GM18951 (cell line): ENCODE measurements around the gene EPHA4.

Experiments used
- POLR2A ChIP-seq: IDR thresholded peaks from 4 replicates; pipeline ENCODE4 v1.6.1; 2011; ENCODE audit warnings: mild to moderate bottlenecking; ENCODE audit not compliant: insufficient read length, insufficient read depth; ENCODE audit errors: extremely low read depth
- in situ Hi-C: fragments of 300-500 bp; cut with MboI; formaldehyde crosslinking; loops from one replicate; pipeline ENCODE4 v1.12.0; 2022; ENCODE audit warnings: low sequenced_read_pairs, mixed read lengths, inconsistent platforms; ENCODE audit not compliant: unreplicated experiment

EPHA4 gene

GRCh38 chr2:221463241-221463896 is 108.7 kb downstream of the EPHA4 start:
- in situ Hi-C loops, result no loop called here
- no peak for TF ChIP-seq POLR2A

- TF ChIP-seq POLR2A, result no peak
- in situ Hi-C loops, result no loop called here
Measured at GRCh38 chr2:221461901-221462300, 110.2 kb downstream of the EPHA4 start.

- in situ Hi-C loops, result no loop called here
- TF ChIP-seq POLR2A, result no peak
Measured at GRCh38 chr2:221460136-221460535, 112.0 kb downstream of the EPHA4 start.

- no peak for TF ChIP-seq POLR2A
- in situ Hi-C loops, result no loop called here
Measured at GRCh38 chr2:221458578-221458977, 113.5 kb downstream of the EPHA4 start.

- TF ChIP-seq POLR2A, result no peak
- in situ Hi-C loops, result no loop called here
Measured at GRCh38 chr2:221455214-221455613, 116.9 kb downstream of the EPHA4 start.

- TF ChIP-seq POLR2A, result no peak
- in situ Hi-C loops, result no loop called here
Measured at GRCh38 chr2:221454459-221455105, 117.5 kb downstream of the EPHA4 start.

GRCh38 chr2:221451862-221452788 is 120.0 kb downstream of the EPHA4 start:
- in situ Hi-C loops, result no loop called here

GRCh38 chr2:221450280-221450679 is 121.8 kb downstream of the EPHA4 start:
- in situ Hi-C loops, result no loop called here

More at GRCh38 chr2:221451862-221452788, 120.0 kb downstream of the EPHA4 start:
- no peak for TF ChIP-seq POLR2A

GRCh38 chr2:221449406-221449805 is 122.7 kb downstream of the EPHA4 start:
- no peak for TF ChIP-seq POLR2A
- in situ Hi-C loops, result no loop called here

More at GRCh38 chr2:221450280-221450679, 121.8 kb downstream of the EPHA4 start:
- no peak for TF ChIP-seq POLR2A

GRCh38 chr2:221448844-221449390 is 123.2 kb downstream of the EPHA4 start:
- no peak for TF ChIP-seq POLR2A
- in situ Hi-C loops, result no loop called here

GRCh38 chr2:221448057-221448843 is 123.9 kb downstream of the EPHA4 start:
- in situ Hi-C loops, result no loop called here
- TF ChIP-seq POLR2A, result no peak

GRCh38 chr2:221447310-221447709 is 124.8 kb downstream of the EPHA4 start:
- in situ Hi-C loops, result no loop called here
- TF ChIP-seq POLR2A, result no peak
